Esophagus muscularis mucosa (tissue), 4 donors: ENCODE measurements around the gene TTYH3.

Experiments used
- EP300 ChIP-seq: sonication (generic); formaldehyde crosslinking; IDR thresholded peaks from one replicate; pipeline ENCODE4 v1.6.1; 2017; ENCODE audit warnings: antibody characterized with exemption
- POLR2A ChIP-seq: fragments of 450-650 bp; IDR thresholded peaks from one replicate; pipeline ENCODE4 v1.6.1; 2017; ENCODE audit warnings: antibody characterized with exemption, moderate library complexity, mild to moderate bottlenecking, low read depth
- POLR2AphosphoS5 ChIP-seq, 2 donors: sonication (generic); formaldehyde crosslinking; IDR thresholded peaks; one replicate each; pipeline ENCODE4 v1.6.1; 2017; ENCODE audit warnings: antibody characterized with exemption in 2 of 2
- TF ChIP-seq, protein P1 (sequence below), 3 experiments: fragments of 200-600 bp in 2 of 3; fragments of 450-650 bp in 1 of 3; sonication (generic) in 2 of 3; IDR thresholded peaks; one replicate each; pipeline ENCODE4 v1.5.1; 2017 to 2019; ENCODE audit warnings: antibody characterized with exemption in 3 of 3, mild to moderate bottlenecking in 2 of 3, moderate library complexity in 1 of 3

DNA sequence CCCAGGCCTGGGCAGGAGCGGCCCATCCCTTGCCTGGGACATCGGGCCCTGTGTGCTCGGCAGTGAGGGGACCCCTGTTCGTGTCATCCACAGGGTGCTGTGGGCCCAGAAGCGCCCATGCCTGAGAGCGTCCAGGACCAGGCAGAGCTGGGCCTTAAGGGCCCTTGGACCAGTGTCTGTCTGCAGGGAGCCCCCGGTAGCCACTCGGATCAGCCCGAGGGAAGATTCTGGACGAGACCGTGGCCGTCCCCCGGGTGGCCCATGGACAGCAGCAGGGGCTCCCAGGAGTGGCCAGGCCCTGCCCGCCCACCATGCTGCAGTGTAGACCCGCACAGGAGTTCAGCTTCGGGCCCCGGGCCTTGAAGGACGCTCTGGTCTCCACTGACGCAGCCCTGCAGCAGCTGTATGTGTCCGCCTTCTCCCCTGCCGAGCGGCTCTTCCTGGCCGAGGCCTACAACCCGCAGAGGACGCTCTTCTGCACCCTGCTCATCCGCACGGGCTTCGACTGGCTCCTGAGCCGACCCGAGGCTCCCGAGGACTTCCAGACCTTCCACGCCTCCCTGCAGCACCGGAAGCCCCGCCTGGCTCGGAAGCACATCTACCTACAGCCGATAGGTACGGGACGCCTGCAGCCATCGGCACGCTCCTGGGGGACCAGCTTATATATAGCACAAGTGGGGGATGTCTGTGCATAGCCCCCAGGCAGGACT is 68.5 kb downstream of the TTYH3 start:
- TF ChIP-seq, protein P1, sequence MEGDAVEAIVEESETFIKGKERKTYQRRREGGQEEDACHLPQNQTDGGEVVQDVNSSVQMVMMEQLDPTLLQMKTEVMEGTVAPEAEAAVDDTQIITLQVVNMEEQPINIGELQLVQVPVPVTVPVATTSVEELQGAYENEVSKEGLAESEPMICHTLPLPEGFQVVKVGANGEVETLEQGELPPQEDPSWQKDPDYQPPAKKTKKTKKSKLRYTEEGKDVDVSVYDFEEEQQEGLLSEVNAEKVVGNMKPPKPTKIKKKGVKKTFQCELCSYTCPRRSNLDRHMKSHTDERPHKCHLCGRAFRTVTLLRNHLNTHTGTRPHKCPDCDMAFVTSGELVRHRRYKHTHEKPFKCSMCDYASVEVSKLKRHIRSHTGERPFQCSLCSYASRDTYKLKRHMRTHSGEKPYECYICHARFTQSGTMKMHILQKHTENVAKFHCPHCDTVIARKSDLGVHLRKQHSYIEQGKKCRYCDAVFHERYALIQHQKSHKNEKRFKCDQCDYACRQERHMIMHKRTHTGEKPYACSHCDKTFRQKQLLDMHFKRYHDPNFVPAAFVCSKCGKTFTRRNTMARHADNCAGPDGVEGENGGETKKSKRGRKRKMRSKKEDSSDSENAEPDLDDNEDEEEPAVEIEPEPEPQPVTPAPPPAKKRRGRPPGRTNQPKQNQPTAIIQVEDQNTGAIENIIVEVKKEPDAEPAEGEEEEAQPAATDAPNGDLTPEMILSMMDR (IDR thresholded peaks at IDR 0.05), result no peak
- TF ChIP-seq POLR2A (no peak), POLR2AphosphoS5 (IDR thresholded peaks at IDR 0.05) (no peak), EP300 (no peak)
